Hematopoietic multipotent progenitor cell (in vitro differentiated cells): ENCODE results near the gene MIPOL1. TPM values are rescaled to one million over a fixed set of nuclear protein-coding genes. Genes with fewer than 3 reads are reported as not detected.
"Not testable (repeated sequence)": the region's sequence is repeated elsewhere in the genome, so short reads cannot be mapped to it uniquely, and the experiment has no call there.

Experiments used
- DNase-seq, 3 donors: peaks; one replicate each; pipeline ENCODE4 v3.0.0-alpha.2; 2011 to 2015; ENCODE audit warnings: low read depth in 2 of 3, low spot score in 2 of 3
- total RNA-seq: library from RNA; depleted of rRNA; stranded (reverse); fragments of >200 nt; gene quantifications from one replicate; pipeline ENCODE4 v1.2.3, GENCODE V29; 2012

Gene MIPOL1
- total RNA-seq, 1 donor, result 1.3 TPM

DNA sequence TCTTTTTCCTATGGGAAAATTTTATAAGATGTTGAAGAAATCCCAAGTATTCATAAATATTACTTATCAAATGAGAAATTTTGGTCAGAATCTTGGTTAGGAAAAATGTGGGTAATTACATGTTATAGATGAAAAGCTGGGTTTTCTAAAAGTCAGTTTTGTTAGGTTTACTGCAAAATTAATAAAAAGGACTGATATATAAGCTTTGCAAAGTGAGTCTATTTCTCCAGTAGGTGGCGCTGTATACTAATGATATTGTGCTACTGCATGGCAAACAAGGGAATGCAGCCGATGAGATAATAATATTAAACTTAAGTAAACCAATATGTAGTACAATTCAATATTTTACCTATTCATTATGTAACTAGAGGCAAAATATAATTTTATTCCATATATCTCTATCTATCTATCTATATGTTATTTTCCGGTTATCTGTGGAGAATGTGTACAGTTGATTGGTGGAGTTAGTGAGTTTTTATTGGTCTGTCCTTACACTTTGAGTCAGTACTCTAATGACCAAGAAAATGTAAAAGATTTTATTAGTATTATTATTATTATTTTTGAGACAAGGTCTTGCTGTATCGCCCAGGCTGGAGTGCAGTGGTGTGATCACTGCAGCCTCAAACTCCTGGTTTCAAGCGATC, 32.9 kb downstream of the MIPOL1 start:
- DNase-seq, result peak in 2 of 3 donors; percentile 38 to 71

DNA sequence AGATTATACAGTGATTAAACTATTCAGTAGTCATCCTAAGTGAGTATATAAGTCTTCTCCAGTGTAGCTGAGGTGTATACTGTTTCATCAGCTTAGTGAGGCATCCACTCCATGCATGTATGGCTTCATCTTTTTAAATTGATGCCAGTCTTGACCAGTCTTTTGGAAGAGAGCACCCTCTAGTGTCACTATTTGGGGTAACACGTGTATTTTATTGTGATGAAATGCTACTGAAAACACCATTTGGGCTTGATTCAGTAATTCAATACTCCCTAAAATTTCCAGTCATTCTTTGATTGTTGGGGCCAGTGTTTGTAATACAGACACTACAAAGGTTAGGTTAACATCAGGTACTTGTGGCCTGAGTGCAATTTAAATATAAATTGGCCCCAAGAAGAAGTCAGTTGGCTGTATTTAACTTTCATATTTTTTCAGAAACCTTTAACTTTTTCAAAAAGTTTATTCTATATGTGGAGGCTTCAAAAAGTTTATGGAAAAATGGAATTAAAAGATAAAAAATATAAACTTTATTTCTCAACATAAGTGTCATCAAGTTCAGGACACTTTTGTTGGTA, 35.3 kb downstream of the MIPOL1 start:
- DNase-seq, result peak in 2 of 3 donors; percentile 23 to 61

DNA sequence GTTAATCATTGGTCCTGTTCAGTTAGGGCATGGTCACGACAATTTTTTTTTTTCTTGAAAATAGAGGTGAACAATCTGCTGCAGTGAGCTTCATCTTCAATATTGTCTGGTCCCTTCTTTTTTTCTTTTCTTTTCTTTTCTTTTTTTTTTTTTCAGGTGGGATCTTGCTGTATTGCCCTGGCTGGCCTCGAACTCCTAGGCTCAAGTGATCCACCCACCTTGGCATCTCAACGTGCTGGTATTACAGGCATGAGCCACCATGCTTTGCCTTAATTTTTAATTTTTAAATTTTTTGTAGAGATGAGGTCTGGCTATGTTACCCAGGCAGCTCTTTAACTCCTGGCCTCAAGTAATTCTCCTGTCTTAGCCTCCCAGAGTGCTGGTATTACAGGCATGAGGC, 36.5 kb downstream of the MIPOL1 start:
- DNase-seq, result no peak

DNA sequence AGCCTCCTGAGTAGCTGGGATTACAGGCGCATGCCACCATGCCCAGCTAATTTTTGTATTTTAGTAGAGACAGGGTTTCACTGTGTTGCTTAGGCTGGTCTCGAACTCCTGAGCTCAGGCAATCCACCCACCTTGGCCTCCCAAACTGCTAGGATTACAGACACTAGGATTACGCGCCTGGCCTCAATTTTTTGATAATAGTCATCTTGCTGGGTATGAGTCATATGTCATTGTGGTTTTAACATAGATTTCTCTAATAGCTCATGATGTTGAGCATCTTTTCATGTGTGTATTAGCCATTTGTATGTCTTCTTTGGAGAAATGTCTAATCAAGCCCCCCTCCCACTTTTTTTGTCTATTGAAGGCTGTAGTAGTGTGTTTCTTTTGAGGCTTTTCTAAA, 38.3 kb downstream of the MIPOL1 start:
- not testable (repeated sequence) for DNase-seq

DNA sequence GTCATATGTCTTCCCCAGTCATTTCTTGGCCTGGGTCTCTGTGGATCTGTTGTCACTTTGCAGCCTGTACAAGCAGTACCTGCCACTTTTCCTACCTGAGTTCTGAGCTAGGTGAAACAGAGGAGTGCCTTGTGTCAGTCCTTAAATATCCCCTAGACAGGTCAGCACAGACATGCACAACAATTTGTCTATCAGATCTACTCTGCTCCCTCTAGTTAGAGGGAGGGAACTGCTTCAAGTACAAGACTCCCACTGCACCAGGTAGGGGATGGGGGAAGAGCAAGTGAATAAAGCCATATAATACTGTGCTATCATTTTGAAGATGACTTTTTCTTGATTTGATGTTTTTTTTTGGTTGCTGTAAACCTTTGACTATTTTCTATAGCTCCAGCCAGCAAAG, 39.4 kb downstream of the MIPOL1 start:
- no peak for DNase-seq

DNA sequence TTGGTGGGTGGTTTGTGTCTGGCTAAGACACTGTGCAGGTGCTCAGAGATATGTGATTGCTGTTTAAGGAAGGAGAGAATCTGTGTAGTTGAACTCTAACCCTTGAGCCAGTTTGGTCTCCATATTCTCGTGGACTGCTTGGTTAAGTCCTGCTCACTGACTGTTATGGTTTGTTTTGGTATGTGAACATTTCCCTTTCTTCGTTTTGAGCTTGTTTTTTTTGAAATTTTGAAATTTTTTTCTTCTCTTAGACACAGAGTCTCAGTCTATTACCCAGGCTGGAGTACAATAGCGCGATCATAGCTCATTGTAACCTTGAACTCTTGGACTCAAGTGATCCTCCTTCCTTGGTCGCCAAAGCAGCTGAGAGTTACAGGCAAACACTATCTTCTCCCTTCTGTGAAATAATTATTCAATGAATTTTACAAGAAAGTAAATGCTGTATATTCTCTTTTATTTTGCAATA, 40.0 kb downstream of the MIPOL1 start:
- DNase-seq, result no peak

DNA sequence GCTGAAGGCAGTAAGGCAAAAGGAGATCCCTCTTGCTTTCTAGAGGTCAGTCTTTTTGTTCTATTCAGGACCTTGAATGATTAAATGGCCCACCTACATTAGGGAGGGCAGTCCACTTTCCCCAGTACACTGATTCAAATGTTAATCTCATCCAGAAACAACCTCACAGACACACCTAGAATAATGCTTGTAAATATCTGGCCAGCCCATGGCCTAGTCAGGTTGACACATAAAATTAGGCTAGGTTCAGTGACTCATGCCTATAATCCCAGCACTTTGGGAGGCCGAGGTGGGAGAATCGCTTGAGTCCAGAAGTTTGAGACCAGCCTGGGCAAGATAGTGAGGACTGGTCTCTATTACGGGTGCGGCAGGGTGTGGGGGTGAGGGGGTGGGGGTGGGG, 43.5 kb downstream of the MIPOL1 start:
- no peak for DNase-seq

DNA sequence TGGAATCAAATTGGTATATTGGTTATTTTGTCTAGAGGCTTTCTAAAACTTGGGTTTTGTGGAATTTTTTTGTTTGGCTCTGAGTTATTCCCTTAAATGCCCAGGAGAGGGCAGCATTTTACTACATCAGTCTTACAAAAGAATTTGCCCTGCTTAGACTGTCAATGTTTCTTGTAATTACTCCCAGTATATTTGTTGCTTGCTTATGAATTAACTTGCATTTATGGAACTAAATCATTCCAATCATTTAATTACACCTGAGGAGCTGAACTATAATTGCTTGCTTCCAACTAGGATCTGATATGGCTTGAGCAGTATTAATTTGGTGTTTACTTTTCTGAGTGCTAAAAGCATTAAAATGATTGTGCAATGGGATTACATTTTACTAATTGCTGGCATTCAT, 48.7 kb downstream of the MIPOL1 start:
- peak in 2 of 3 donors; percentile 20 to 57 for DNase-seq

DNA sequence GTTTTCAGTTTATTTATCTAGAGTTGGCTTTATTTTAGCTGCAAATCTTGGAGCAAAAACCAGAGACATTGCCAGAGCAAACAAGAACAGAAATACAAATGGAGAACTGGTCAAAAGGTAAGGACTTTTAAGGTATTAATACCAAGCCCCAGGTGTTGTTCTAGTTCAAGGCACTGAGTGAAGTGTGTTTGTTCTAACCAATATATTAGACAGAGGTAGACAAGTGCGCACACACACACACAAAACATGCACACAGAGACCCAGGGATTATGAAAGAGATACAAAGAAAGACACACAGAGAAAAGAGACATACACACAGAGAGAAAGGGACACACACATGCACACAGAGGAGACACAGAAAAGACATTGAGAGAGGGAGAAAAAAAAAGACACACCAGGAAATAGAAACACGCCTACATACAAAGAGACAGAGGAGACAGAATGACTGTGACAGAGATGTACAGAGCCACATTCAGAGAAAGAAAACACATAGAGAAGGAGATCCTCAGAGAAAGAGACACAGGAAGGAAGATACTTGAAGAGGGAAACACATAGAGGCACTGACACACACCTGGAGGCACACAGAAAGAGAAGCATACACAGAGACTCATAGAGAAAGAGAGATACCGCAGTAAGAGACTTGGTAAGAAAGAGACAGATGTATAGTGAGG, 50.2 kb downstream of the MIPOL1 start:
- DNase-seq, result no peak

DNA sequence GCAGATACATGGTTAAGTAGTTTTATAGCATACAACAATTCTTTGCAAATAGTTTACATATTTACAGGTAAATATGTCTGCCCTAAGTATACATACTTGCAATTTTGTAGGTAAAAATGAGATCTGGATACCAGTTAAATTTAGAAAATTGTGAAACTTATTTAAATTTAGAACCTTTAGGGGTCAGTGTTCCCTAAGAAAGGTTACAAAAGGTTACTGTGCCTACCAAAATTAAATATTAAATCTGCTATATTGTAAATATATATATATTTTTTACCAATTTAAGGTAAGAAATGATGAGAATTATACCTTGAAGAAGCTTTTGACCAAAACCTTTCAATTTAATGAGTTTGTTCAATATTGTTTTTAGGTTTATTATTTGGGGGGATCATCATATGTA, 54.0 kb downstream of the MIPOL1 start:
- peak in 1 of 3 donors; percentile 8 for DNase-seq

DNA sequence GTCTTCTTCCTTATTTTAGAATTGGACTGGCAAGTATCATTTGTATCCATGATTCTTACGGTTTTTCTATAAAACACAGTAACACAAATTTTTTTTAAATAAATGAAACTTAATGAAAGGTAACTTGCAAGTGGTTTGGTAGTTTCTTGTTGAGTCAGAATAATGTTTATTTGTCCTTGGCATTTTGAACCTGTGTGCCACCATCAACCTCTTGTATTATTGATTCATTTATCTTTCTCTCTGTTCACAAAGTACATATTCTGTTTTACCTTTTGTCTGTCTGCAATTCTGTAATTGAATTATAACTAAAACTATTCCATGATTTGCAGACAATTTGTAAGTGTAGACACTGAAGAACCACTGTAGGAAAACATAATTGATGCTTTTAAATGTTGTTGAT, 54.7 kb downstream of the MIPOL1 start:
- no peak for DNase-seq

DNA sequence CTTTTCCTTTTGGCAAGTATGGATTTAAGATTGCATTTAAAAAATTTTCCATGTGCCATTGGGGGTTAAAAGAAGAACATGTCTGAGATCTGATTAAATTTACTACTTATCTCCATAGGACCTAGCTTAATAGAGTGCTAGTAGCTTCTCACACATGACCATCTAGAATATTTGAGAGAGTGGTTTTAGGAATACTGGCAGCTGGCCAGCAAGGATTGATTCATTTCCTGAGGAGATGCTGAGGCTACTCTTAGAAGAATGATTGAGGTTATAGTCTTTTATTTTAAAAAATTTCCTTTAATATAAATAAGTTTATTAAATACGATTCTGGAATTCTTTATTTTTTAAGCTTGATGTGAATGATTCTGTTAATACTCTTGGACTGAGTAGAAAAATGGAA, 56.2 kb downstream of the MIPOL1 start:
- DNase-seq, result no peak

DNA sequence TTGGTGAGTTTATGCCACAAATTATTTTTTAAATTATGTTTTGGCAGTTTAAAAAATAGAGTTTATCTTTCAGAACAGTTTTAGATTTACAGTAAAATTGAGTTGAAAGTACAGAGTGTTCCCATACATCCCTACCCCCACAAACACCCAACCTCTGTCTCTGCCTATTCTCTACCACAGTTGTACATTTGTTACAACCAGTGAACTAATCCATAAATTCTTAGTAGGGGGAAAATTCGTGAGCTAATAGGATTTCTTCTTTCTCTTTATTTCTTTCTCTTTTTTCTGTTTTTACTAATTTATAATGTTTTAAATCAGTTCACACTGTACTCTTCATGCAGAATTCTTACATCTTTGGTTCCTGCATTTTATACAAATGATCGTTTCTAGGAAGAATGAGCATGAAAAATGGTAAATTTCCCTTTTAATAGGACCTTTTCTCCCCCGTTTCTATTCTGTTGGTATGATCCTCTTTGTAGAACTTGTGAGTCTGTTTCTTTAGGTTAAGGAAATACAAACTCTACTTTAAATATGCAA, 56.7 kb downstream of the MIPOL1 start:
- DNase-seq, result no peak

DNA sequence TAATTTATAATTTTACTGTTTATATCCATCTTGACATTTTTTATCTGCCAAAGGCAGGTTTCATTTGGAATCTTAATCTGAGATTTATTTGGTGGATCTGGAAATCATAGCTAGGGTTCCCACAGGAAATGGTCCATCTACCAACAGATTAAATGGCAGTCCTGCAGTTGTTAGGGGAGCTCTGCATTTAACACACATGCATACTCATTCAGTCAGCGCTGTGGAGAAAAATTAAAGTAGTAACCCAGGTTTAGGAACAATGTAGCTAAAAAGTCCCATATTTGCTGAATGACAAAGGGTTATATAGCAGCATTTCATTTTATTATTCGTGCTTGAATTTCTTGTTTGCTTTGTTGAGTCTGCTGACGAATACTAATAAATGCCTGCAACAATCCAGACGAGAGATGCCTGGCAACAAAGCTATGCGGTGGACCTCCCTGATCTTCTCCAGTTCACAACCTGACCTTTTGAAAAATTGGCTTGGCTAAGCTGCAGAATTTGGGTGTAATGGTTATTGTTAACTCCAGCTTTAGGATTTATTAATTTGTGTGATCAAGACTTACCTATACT, 59.8 kb downstream of the MIPOL1 start:
- DNase-seq, result no peak

DNA sequence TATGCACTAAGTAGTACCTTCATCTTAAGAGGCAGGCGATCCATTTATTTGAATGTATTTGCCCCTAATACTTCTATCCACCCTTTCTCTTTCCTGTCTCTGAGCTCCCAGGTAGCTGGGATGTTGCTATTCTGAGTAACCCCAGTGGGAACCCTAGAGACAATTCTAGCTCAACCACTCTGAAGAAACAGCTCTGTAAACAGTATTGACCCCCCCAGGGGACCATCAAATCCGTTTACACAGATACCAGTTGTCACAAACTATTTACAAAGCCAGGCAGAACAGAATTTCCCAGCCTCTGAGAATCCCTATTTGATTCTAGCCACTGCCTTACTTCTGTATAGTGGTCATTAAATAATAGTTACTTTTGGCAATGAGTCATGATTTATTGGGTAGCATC, 64.9 kb downstream of the MIPOL1 start:
- DNase-seq, result no peak

DNA sequence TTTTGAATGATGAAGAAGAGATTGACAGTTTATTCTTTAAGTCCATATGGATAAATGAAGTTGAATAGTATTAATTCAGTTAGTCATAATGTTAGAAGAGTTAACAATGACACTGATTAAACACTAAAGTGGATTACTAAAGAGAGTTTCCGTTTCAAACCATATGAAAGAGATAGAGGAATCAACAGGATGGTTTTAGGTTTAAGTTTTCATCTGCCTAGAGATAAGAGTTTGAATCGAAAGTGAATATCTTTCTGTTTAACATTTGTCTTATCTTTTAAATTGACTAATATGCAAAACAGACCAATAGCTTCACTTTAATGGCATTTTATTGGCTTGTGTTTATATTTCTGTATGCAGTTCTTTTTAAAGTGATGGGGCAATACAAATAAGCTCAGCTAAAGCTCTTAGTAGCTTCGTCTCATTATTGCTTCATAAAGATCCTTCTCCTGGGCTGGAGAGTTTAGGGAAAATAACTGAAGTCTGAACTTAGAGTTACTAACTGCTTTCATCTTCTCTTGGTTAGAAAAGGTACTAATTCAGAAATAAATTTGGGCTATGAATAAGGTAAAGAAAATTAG, 66.0 kb downstream of the MIPOL1 start:
- DNase-seq, result no peak

DNA sequence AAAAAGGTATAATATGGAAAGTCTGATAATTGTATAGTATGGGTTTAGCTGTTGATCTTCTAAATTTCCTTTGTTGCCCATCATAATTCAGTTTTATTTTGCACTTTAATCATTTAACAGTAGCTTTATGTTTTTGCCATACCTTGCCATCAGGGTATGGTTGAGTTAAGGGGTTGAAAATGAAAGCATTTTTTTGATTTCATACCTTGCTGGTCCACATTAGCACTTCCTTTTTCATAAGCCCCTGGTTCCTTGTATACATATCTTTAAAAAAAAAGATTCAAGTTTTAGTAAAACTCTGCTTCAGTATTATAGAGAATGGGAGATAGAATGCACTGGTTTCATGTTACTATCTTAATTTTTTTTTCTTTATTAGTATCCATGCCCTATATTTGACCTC, 71.1 kb downstream of the MIPOL1 start:
- DNase-seq, result no peak

DNA sequence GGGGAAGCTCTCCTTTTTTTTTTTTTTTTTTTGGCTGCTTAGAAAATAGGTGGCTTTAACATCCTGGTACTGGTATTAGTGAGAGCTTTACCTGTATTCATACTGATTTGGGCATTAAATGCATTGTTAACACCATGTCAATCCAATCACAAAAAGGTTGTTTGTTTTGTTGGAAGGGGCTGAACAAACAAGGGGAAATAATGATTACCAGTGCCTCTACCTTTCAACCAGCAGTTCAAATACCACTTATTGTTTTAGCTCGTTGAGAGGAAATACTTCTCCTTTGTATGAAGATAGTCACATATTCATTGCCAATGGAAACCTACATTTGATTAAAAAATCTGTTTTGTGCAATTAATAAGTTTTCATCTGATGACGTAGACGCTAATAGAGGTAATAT, 72.9 kb downstream of the MIPOL1 start:
- no peak for DNase-seq

DNA sequence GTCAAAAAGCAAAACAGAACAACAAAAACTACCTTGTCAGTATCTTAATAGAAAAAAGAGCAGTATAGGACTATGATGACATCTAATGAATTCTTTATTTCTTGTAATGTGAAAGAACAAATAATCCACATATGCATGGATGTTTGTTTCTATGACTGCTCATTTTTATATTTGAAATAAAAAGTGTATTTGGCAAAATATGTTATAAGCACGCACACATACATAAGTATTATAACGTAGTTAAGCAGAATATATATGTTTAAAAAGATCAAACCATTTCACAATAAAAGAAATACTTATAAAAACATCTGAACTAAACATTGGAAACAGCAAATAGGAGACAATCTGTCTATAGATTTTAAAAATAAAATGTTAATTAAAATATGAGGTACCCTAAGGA, 74.8 kb downstream of the MIPOL1 start:
- DNase-seq, result no peak

DNA sequence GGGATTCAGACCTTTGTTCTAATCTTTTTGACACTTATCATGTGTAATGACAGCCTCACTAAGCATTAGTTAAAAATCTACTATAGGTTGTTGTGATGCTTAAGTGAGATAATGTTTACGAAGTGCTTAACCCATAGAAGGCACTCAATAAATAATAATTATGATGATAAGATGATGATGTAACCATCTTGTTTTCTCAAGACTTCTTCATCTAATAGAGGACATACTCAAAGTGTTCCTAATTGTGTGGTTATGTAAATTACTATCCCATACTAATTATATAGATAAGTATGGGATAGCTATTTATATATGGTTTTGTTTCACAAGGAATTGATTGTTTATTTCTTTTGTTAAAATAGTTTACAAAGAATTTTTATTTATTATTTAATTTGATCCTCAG, 76.9 kb downstream of the MIPOL1 start:
- DNase-seq, result no peak

DNA sequence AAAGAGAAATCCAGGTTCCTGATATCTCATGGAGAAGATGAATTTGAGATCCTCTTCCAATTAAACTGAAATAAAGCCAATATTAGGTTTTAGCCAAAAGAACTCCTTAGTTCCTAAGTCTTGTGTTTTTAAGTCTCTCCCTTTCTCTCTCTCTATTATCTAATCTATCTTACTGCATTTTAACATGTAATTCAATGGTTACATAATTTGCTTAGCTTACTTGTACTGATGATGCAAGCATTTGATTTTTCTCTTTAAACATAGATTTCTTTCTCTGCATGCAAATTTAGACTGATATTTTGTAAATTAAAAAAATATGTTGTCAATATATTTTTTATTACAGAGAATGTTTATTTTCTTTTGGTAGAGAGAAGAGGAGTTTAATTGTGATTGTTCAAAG, 78.2 kb downstream of the MIPOL1 start:
- no peak for DNase-seq
